ENCODE results near the gene LANCL3. TPM values are rescaled to one million over a fixed set of nuclear protein-coding genes. Genes with fewer than 3 reads are reported as not detected.
"Not testable (repeated sequence)": the region's sequence is repeated elsewhere in the genome, so short reads cannot be mapped to it uniquely, and the experiment has no call there.

Gene LANCL3
- total RNA-seq, result 0.47 and 0.49 TPM in 2 replicates

GRCh38 chrX:37571426-37572107 is at the start of gene LANCL3:
LANCL3 (plus strand) TSS chrX:37571661; CDS start chrX:37571871, 210 bp downstream.
- intact Hi-C loops (cut with micrococcal nuclease), result loop anchor here (2.0 to 10.0 kb wide), 2 partner anchors 113 to 253 kb away; partner anchors contain the start of gene XK

GRCh38 chrX:37523673-37524072 is 47.8 kb upstream of the LANCL3 start:
- intact Hi-C loops (cut with micrococcal nuclease), result not testable (repeated sequence)

GRCh38 chrX:37541991-37542390 is 29.5 kb upstream of the LANCL3 start:
- intact Hi-C loops (cut with micrococcal nuclease), result no loop called here

GRCh38 chrX:37542791-37543190 is 28.7 kb upstream of the LANCL3 start:
- intact Hi-C loops (cut with micrococcal nuclease), result no loop called here

GRCh38 chrX:37543324-37543723 is 28.1 kb upstream of the LANCL3 start:
- intact Hi-C loops (cut with micrococcal nuclease), result no loop called here

- intact Hi-C loops (cut with micrococcal nuclease), result not testable (repeated sequence)
Observed at GRCh38 chrX:37544531-37544930, 26.9 kb upstream of the LANCL3 start.

GRCh38 chrX:37545066-37545465 is 26.4 kb upstream of the LANCL3 start:
- intact Hi-C loops (cut with micrococcal nuclease), result no loop called here

- intact Hi-C loops (cut with micrococcal nuclease), result not testable (repeated sequence)
Observed at GRCh38 chrX:37549619-37550018, 21.8 kb upstream of the LANCL3 start.

- intact Hi-C loops (cut with micrococcal nuclease), result no loop called here
Observed at GRCh38 chrX:37553476-37553875, 18.0 kb upstream of the LANCL3 start.

- intact Hi-C loops (cut with micrococcal nuclease), result not testable (repeated sequence)
Observed at GRCh38 chrX:37565254-37565653, 6.2 kb upstream of the LANCL3 start.

- intact Hi-C loops (cut with micrococcal nuclease), result loop anchor here (10.0 kb wide), 1 partner anchor 114 kb away; the partner anchor contains the start of gene XK
Observed at GRCh38 chrX:37570349-37570748, 1.1 kb upstream of the LANCL3 start.

GRCh38 chrX:37572108-37572587 is 687 bp downstream of the LANCL3 start:
- intact Hi-C loops (cut with micrococcal nuclease), result loop anchor here (2.0 to 10.0 kb wide), 2 partner anchors 113 to 253 kb away; partner anchors contain the start of gene XK

- intact Hi-C loops (cut with micrococcal nuclease), result loop anchor here (2.0 to 10.0 kb wide), 2 partner anchors 112 to 252 kb away; partner anchors contain the start of gene XK
Observed at GRCh38 chrX:37573121-37573520, 1.7 kb downstream of the LANCL3 start.

GRCh38 chrX:37578045-37578444 is 6.6 kb downstream of the LANCL3 start:
- intact Hi-C loops (cut with micrococcal nuclease), result loop anchor here (10.0 kb wide), 1 partner anchor 107 kb away; the partner anchor contains the start of gene XK

GRCh38 chrX:37580080-37580479 is 8.6 kb downstream of the LANCL3 start:
- intact Hi-C loops (cut with micrococcal nuclease), result no loop called here

GRCh38 chrX:37587337-37587736 is 15.9 kb downstream of the LANCL3 start:
- intact Hi-C loops (cut with micrococcal nuclease), result not testable (repeated sequence)

GRCh38 chrX:37590047-37590446 is 18.6 kb downstream of the LANCL3 start:
- intact Hi-C loops (cut with micrococcal nuclease), result no loop called here

GRCh38 chrX:37594755-37595382 is 23.4 kb downstream of the LANCL3 start:
- intact Hi-C loops (cut with micrococcal nuclease), result no loop called here

GRCh38 chrX:37599729-37600128 is 28.3 kb downstream of the LANCL3 start:
- intact Hi-C loops (cut with micrococcal nuclease), result no loop called here

- intact Hi-C loops (cut with micrococcal nuclease), result no loop called here
Observed at GRCh38 chrX:37603938-37604409, 32.5 kb downstream of the LANCL3 start.

GRCh38 chrX:37607243-37607642 is 35.8 kb downstream of the LANCL3 start:
- intact Hi-C loops (cut with micrococcal nuclease), result no loop called here

GRCh38 chrX:37608156-37608555 is 36.7 kb downstream of the LANCL3 start:
- intact Hi-C loops (cut with micrococcal nuclease), result no loop called here

Data from T-helper 1 cell treated with Interleukin-12 subunit alpha and Interleukin-12 subunit beta and Interleukin-4 antibody, amounts not matched to agents 30 ng/mL and 1 ng/mL, for 36 hours (primary cell).